K562 (cell line): ENCODE data around the gene TFF3. TPM values are rescaled to one million over a fixed set of nuclear protein-coding genes. Genes with fewer than 3 reads are reported as not detected.

Experiments used
- ATAC-seq: fragments of 200-7000 bp; cut with Tn5 transposase; 3 replicates; pipeline ENCODE4 v1.9.1; 2020; ENCODE audit warnings: moderate library complexity
- BruUV-seq: library from RNA; stranded (reverse); fragments of 400-500 nt; replicated peaks from 2 replicates; lab custom pipeline; 2021; lab: Mats Ljungman, UMichigan
- CTCF ChIA-PET: fragments of 300-600 bp; formaldehyde crosslinking; extraction: SDS; loops from one replicate; lab custom pipeline; 2021; ENCODE audit warnings: low intra/inter-chr PET ratio; lab: Yijun Ruan, JAX
- POLR2A ChIA-PET: fragments of 300-600, 350-650 bp; sonication (Branson Sonifier 250); formaldehyde crosslinking; extraction: SDS; loops from one replicate; lab custom pipeline; 2021; ENCODE audit warnings: antibody characterized with exemption, inconsistent platforms; lab: Yijun Ruan, JAX
- DNase-seq, 4 experiments: peaks; one replicate each; pipeline versions ENCODE4 v3.0.0 to v3.0.0-alpha.2; 2011 to 2018; ENCODE audit warnings: low spot score in 3 of 4, mixed read lengths in 3 of 4; ENCODE audit errors: extremely low read depth in 1 of 4
- FAIRE-seq: peaks from 2 replicates; lab custom pipeline; 2011; peaks lifted over from hg19 to GRCh38; lab: Jason Lieb, UNC
- H2AFZ ChIP-seq: 2 replicates; pipeline ENCODE4 v1.6.0; 2011; ENCODE audit warnings: low read depth, low read length, control low read depth, inconsistent platforms
- H3K27ac ChIP-seq: fragments of 200-600 bp; 3 replicates; pipeline ENCODE4 v1.8.0; 2011; ENCODE audit warnings: low read depth, mild to moderate bottlenecking, control low read depth, inconsistent platforms, low read length, moderate library complexity, mixed read lengths; ENCODE audit errors: extremely low read depth
- H3K27me3 ChIP-seq, 2 experiments: fragments of 300-600 bp in 1 of 2; 2 replicates in 1 of 2; 3 replicates in 1 of 2; pipeline versions ENCODE4 v1.6.0 to v1.8.0; 2011; ENCODE audit warnings: inconsistent platforms in 2 of 2, low read length in 2 of 2, mild to moderate bottlenecking in 1 of 2, mixed read lengths in 1 of 2, moderate library complexity in 1 of 2; ENCODE audit not compliant: control insufficient read depth in 2 of 2, insufficient read depth in 2 of 2
- H3K36me3 ChIP-seq: fragments of 300-600 bp; 3 replicates; pipeline ENCODE4 v1.8.0; 2011; ENCODE audit warnings: mild to moderate bottlenecking, low read length, inconsistent platforms; ENCODE audit not compliant: control insufficient read depth, insufficient read depth
- H3K4me1 ChIP-seq, 2 experiments: fragments of 200-600 bp in 1 of 2; replicated peaks in 1 of 2; 2 replicates in 1 of 2; 3 replicates in 1 of 2; pipeline versions ENCODE4 v1.5.1 to v1.8.0; 2011; ENCODE audit warnings: inconsistent platforms in 2 of 2, low read length in 2 of 2, mild to moderate bottlenecking in 1 of 2, mixed read lengths in 1 of 2, moderate library complexity in 1 of 2; ENCODE audit not compliant: control insufficient read depth in 2 of 2, insufficient read depth in 2 of 2
- H3K4me2 ChIP-seq: 2 replicates; pipeline ENCODE4 v1.6.1; 2011; ENCODE audit warnings: low read length, control low read depth, inconsistent platforms, mixed read lengths; ENCODE audit not compliant: insufficient read depth
- H3K4me3 ChIP-seq: fragments of 200-600 bp; sonication (generic), shearing (Covaris generic); 2 replicates; pipeline ENCODE4 v1.5.1; 2016; ENCODE audit warnings: control low read depth, inconsistent platforms
- H3K79me2 ChIP-seq: fragments of 200-600 bp; 3 replicates; pipeline ENCODE4 v1.8.0; 2011; ENCODE audit warnings: low read length, inconsistent platforms; ENCODE audit not compliant: control insufficient read depth, insufficient read depth
- H3K9ac ChIP-seq, 2 experiments: 2 replicates each; pipeline versions ENCODE4 v1.6.0 to v1.6.1; 2011; ENCODE audit warnings: low read depth in 2 of 2, low read length in 2 of 2, control low read depth in 1 of 2, inconsistent platforms in 1 of 2, mild to moderate bottlenecking in 1 of 2, mixed read lengths in 1 of 2; ENCODE audit not compliant: insufficient read depth in 1 of 2
- H3K9me1 ChIP-seq: one replicate; pipeline ENCODE4 v1.6.0; 2011; ENCODE audit warnings: inconsistent platforms, mild to moderate bottlenecking, low read length, moderate library complexity; ENCODE audit not compliant: control insufficient read depth, insufficient read depth
- H3K9me3 ChIP-seq: replicated peaks from 2 replicates; pipeline ENCODE4 v1.5.1; 2011; ENCODE audit warnings: low read depth, low read length, inconsistent platforms; ENCODE audit not compliant: control insufficient read depth, insufficient read depth
- H4K20me1 ChIP-seq: replicated peaks from 2 replicates; pipeline ENCODE4 v1.6.1; 2011; ENCODE audit warnings: low read length, inconsistent platforms, mixed read lengths; ENCODE audit not compliant: control insufficient read depth, insufficient read depth
- ATF3 ChIP-seq, 2 experiments: fragments of 450-650 bp in 1 of 2; sonication (generic) in 1 of 2; formaldehyde crosslinking in 1 of 2; IDR thresholded peaks in 1 of 2; conservative IDR thresholded peaks in 1 of 2; 2 replicates each; pipeline versions ENCODE4 v1.6.1 to v1.8.1; 2016 to 2023; ENCODE audit warnings: mild to moderate bottlenecking in 2 of 2, moderate library complexity in 2 of 2, inconsistent platforms in 1 of 2, missing genetic modification reagents in 1 of 2
- TAF9B ChIP-seq: fragments of 450-650 bp; IDR thresholded peaks from 2 replicates; pipeline ENCODE4 v1.6.1; 2018; ENCODE audit warnings: mild to moderate bottlenecking; ENCODE audit not compliant: partially characterized antibody
- ZBTB7A ChIP-seq: IDR thresholded peaks from 2 replicates; pipeline ENCODE4 v1.6.1; 2011; ENCODE audit warnings: low read depth, mild to moderate bottlenecking, low read length, moderate library complexity, borderline replicate concordance; ENCODE audit not compliant: control insufficient read depth
- ZNF384 ChIP-seq: IDR thresholded peaks from 2 replicates; pipeline ENCODE4 v1.6.1; 2012; ENCODE audit warnings: low read depth, low read length, improper control_type of control experiment
- WGBS: fragments of 100-300 bp; shearing (Covaris generic); methylation state at CpG from one replicate; pipeline ENCODE4 v1.1.6; 2016; ENCODE audit warnings: low coverage, mixed read lengths; ENCODE audit not compliant: insufficient coverage; ENCODE audit errors: missing lambda C conversion rate; 5-methylcytosine and 5-hydroxymethylcytosine counted together
- in situ Hi-C: fragments of 300-500 bp; cut with MboI; formaldehyde crosslinking; loops from 4 replicates; pipeline ENCODE4 v1.15.0; 2018; ENCODE audit warnings: inconsistent platforms, mixed read lengths
- intact Hi-C: fragments of 100-400 bp; cut with micrococcal nuclease; formaldehyde crosslinking; loops from 2 replicates; pipeline ENCODE4 v1.14.2; 2022
- polyA plus RNA-seq, 8 experiments: library from polyadenylated mRNA; depleted of rRNA in 4 of 8; stranded (reverse) in 5 of 8; unstranded in 3 of 8; fragments of >200 nt; fragmentation: Nextera tagmentation in 2 of 8; fragmentation: Illumina TruSeq in 1 of 8; extraction: Ambion mirVana in 2 of 8; extraction: Trizol in 1 of 8; gene quantifications; 2 replicates each; pipeline versions ENCODE4 v1.2.1 to v1.2.3, GENCODE V29; 2011 to 2014; ENCODE audit warnings: inconsistent platforms in 1 of 8, missing spikeins in 1 of 8
- total RNA-seq, 7 experiments: library from RNA; depleted of rRNA in 6 of 7; stranded (reverse); fragments of >200 nt in 6 of 7; fragmentation: Illumina TruSeq in 2 of 7; extraction: Trizol in 2 of 7; gene quantifications; 2 replicates each; pipeline versions ENCODE4 v1.2.1 to v1.2.3, GENCODE V29; 2011 to 2021; ENCODE audit warnings: low replicate concordance in 1 of 7

TFF3 gene
- total and polyA plus RNA-seq, 9 of the 15 experiments (the other 6 are each of a cell fraction or from before 2014, with no cell fraction given) = 0.78 TPM; not detected in 8

- POLR2A ChIA-PET = no interaction called here
- Histone ChIP-seq H4K20me1 (peaks cover 25% of the 10 kb centered on the region), H3K4me3 (no peak overlapping the region), H3K27ac (no peak overlapping the region), H3K27me3 (peaks cover 26 to 66% of the 10 kb centered on the region in 2 experiments), H2AFZ (no peak overlapping the region), H3K79me2 (no peaks in the 10 kb centered on the region), H3K9ac (no peak overlapping the region), H3K4me1 (no peaks in the 10 kb centered on the region), H3K4me2 (no peak overlapping the region), H3K9me3 (no peaks in the 10 kb centered on the region), H3K9me1 (peaks cover 2% of the 10 kb centered on the region), H3K36me3 (no peaks in the 10 kb centered on the region)
- DNase-seq = no peak
- TF ChIP-seq ATF3 (IDR thresholded peaks at IDR 0.05) (no peak), ATF3 (CRISPR knock-in tag; conservative IDR thresholded peaks at IDR 0.05) (no peak), ZNF384 (no peak), TAF9B (no peak), ZBTB7A (no peak)
- 1% methylated on average over 18 of the region's 18 CpGs for whole genome bisulfite sequencing
- ATAC-seq = no peak
- CTCF ChIA-PET = no interaction called here
- no peak for FAIRE-seq
- no TSS peak for BruUV-seq
- intact Hi-C loops (no loop called here), in situ Hi-C loops (no loop called here)
Measured at GRCh38 chr21:42263591-42264131, 51.5 kb downstream of the TFF3 start.
